GM19468 (cell line): ENCODE results near the gene ZNF527.
A peak's percentile ranks its signal among the peaks of the same experiment; 100 is the strongest.
"Not testable (repeated sequence)": the region's sequence is repeated elsewhere in the genome, so short reads cannot be mapped to it uniquely, and the experiment has no call there.

ENCODE experiments used
- ATAC-seq: cut with Tn5 transposase; IDR thresholded peaks from one replicate; pipeline ENCODE4 v1.9.1; 2021; ENCODE audit warnings: mild to moderate bottlenecking, moderate library complexity, moderate number of reproducible peaks; ENCODE audit not compliant: unreplicated experiment; ENCODE audit errors: extremely low read depth

ZNF527 gene

GRCh38 chr19:37370880-37371661 lies at the start of gene ZNF527:
Gene ZNF527, plus strand, starts transcription at chr19:37371099. Its CDS starts 3,100 bp downstream, at chr19:37374199.
- ATAC-seq: peak; percentile 85

- no peak for ATAC-seq
Measured at GRCh38 chr19:37329686-37330085, 41.2 kb upstream of the ZNF527 start.

DNA sequence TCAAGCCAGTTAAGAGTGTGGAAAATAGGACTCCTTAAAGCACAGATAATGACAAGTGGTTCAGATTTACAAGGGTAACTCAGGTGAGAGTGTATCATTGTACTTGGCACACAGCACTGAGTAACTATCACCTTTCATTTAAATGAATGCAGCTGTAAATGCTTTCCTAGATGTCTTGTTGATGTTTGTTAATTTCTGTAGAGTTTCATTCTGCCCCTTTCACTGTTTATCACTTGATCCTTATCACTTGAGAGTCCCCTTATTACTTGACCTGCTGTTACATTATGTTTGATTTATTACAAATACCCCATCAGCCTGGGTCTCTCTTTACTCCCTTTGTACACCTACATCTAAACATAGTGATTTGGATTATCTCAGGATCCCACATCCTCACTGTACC lies 38.1 kb upstream of the ZNF527 start:
- no peak for ATAC-seq

- ATAC-seq: no peak
Measured at GRCh38 chr19:37333457-37333856, 37.4 kb upstream of the ZNF527 start.

GRCh38 chr19:37334179-37335071 lies 36.5 kb upstream of the ZNF527 start:
- peak; percentile 67 for ATAC-seq

- no peak for ATAC-seq
Measured at GRCh38 chr19:37342753-37343152, 28.1 kb upstream of the ZNF527 start.

DNA sequence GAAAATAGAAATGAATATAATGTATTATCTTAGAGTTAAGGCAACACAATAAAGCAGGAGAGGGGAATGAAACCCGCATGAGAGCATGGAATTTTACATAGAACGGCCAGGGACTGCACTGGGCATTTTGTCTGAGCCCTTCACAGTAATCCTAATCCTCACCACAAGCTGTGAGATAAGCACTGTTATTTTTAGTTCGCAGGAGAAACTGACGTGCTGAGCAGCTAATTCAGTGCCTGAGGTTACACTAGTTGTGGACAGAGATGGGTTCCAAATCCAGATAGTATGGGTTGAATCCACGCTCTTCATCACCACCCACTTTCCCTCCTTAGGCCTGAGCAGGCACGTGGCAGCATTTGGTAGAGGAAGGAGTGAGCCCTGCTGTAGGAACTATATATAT lies 24.8 kb upstream of the ZNF527 start:
- ATAC-seq: no peak

- no peak for ATAC-seq
Measured at GRCh38 chr19:37348060-37348459, 22.8 kb upstream of the ZNF527 start.

GRCh38 chr19:37353968-37354367 lies 16.9 kb upstream of the ZNF527 start:
- no peak for ATAC-seq

GRCh38 chr19:37355901-37356300 lies 15.0 kb upstream of the ZNF527 start:
- no peak for ATAC-seq

DNA sequence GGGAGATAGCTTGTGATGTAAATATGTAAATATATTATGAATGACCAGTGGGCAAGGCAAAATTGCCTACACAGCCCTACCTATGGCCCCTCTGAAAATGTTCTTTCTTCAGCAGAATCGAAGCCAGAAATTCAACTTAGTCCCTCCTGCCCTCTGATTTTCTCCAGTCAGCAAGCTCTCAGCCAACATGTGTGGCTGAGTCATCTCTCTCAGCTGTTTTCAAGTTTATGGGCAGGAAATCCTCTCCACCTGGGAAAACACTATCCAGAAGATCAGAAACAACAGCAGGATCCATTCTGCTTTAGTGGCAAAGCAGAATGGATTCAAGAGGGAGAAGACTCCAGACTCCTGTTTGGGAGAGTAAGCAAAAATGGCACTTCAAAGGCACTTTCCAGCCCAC lies 8.9 kb upstream of the ZNF527 start:
- no peak for ATAC-seq

DNA sequence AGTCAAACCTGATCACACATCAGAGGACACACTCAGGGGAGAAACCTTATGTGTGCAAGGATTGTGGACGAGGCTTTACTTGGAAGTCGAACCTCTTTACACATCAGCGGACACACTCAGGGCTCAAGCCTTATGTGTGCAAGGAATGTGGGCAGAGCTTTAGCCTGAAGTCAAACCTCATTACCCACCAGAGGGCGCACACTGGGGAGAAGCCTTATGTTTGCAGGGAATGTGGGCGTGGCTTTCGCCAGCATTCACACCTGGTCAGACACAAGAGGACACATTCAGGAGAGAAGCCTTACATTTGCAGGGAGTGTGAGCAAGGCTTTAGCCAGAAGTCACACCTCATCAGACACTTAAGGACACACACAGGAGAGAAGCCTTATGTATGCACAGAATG lies 8.2 kb upstream of the ZNF527 start:
- ATAC-seq: no peak

DNA sequence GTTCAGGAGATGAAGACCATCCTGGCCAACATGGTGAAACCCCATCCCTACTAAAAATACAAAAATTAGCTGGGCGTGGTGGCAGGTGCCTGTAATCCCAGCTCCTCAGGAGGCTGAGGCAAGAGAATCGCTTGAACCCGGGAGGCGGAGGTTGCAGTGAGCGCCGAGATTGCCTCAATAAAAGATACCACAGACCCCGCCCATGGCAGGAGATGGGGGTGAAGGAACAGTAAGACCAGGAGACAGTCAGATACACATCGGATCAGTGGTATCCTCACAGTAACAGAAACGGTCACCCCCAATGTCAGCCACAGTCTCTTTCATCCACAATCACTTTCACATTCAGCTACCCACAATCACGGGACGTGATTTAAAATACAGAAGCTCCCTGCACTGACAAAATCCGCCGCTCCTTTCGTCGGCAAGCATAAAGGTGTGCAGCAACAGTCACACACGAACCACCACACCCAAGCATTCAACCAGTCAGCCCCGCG lies 466 bp upstream of the ZNF527 start:
- ATAC-seq: not testable (repeated sequence)

DNA sequence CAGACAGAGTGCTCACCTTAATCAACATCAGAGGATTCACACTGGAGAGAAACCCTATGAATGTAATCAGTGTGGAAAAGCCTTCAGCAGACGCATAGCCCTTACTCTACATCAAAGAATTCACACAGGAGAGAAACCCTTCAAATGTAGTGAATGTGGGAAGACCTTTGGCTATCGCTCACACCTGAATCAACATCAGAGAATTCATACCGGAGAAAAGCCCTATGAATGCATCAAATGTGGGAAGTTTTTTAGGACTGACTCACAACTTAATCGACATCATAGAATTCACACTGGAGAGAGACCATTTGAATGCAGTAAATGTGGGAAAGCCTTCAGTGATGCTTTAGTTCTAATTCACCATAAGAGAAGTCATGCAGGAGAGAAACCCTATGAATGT lies 18.3 kb downstream of the ZNF527 start:
- ATAC-seq: no peak

- not testable (repeated sequence) for ATAC-seq
Measured at GRCh38 chr19:37391399-37391798, 20.5 kb downstream of the ZNF527 start.

- no peak for ATAC-seq
Measured at GRCh38 chr19:37401078-37401477, 30.2 kb downstream of the ZNF527 start.

DNA sequence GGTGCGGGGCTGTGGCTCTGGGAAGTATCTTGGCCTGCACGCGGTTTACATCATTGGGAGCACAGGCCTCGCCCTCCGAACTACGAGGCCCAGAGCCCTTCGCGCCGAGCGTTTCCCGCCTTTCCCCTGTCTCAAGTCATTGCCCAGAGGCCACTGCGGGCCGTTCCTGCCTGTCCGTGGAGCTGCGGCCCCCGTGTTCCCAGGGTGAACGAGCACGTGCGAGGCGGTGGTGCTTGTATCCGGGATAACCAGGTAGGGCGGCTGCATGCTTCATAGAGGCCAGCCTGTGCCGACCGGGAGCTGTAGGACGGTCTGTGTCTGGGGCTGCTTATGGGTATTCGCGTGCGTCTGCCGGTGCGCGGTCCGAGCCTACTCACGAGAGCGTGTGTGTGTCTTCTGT lies 32.5 kb downstream of the ZNF527 start:
- no peak for ATAC-seq

DNA sequence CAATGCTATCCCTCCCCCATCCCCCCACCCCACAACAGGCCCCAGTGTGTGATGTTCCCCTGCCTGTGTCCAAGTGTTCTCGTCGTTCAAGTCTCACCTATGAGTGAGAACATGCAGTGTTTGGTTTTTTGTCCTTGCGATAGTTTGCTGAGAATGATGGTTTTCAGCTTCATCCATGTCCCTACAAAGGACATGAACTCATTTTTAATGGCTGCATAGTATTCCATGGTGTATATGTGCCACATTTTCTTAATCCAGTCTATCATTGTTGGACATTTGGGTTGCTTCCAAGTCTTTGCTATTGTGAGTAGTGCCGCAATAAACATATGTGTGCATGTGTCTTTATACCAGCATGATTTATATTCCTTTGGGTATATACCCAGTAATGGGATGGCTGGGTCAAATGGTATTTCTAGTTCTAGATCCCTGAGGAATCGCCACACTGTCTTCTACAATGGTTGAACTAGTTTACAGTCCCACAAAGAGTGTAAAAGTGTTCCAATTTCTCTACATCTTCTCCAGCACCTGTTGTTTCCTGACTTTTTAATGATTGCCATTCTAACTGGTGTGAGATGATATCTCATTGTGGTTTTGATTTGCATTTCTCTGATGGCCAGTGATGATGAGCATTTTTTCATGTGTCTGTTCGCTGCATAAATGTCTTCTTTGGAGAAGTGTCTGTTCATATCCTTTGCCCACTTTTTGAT lies 35.4 kb downstream of the ZNF527 start:
- not testable (repeated sequence) for ATAC-seq

DNA sequence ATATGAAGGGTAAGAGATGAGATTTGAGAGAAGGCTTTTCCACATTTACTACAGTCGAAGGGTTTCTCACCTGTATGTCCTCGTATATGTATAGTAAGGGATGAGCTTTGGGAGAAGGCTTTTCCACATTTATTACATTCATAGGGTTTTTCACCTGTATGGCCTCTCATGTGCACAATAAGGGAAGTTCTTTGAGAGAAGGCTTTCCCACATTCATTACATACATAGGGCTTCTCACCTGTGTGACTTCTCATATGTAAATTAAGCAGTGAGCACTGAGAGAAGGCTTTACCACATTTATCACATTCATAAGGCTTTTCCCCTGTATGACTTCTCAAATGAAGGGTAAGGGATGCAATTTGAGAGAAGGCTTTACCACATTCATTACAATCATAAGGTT lies 41.8 kb downstream of the ZNF527 start:
- no peak for ATAC-seq

GRCh38 chr19:37413313-37414084 lies 42.6 kb downstream of the ZNF527 start:
- ATAC-seq: no peak
